SU-DHL-6 (cell line): ENCODE results near the gene FAT1.

ENCODE experiments used
- H2AFZ ChIP-seq: fragments of 200-600 bp; sonication (generic); 2 replicates; pipeline ENCODE4 v1.6.1; 2014; ENCODE audit warnings: low read depth, mild to moderate bottlenecking, moderate library complexity, mixed read lengths, antibody characterized with exemption, low read length; ENCODE audit not compliant: severe bottlenecking
- H3F3A ChIP-seq: fragments of 200-600 bp; shearing (Covaris generic); 2 replicates; pipeline ENCODE4 v1.6.0; 2016; ENCODE audit warnings: antibody characterized with exemption, mild to moderate bottlenecking; ENCODE audit not compliant: insufficient read depth
- H3K27ac ChIP-seq: fragments of 200-600 bp; sonication (generic); 2 replicates; pipeline ENCODE4 v1.5.1; 2016; ENCODE audit warnings: low read depth, mild to moderate bottlenecking, low read length, moderate library complexity, mixed read lengths
- H3K27me3 ChIP-seq: fragments of 200-600 bp; sonication (generic), shearing (Covaris generic); 2 replicates; pipeline ENCODE4 v1.6.0; 2014; ENCODE audit warnings: mild to moderate bottlenecking, low read length
- H3K36me3 ChIP-seq: fragments of 200-600 bp; sonication (generic); 2 replicates; pipeline ENCODE4 v1.6.1; 2014; ENCODE audit warnings: mild to moderate bottlenecking, low read length, mixed read lengths
- H3K4me2 ChIP-seq: fragments of 300-600, 200-600 bp; shearing (Covaris generic), sonication (generic); 2 replicates; pipeline ENCODE4 v1.6.0; 2014; ENCODE audit warnings: low read length, low read depth, mild to moderate bottlenecking; ENCODE audit not compliant: poor library complexity, severe bottlenecking
- H3K4me3 ChIP-seq: fragments of 200-600 bp; sonication (generic); 2 replicates; pipeline ENCODE4 v1.5.1; 2014; ENCODE audit warnings: antibody characterized with exemption, low read length, mild to moderate bottlenecking, mixed read lengths; ENCODE audit not compliant: insufficient read depth, poor library complexity, severe bottlenecking
- H3K79me2 ChIP-seq: fragments of 200-600 bp; sonication (generic); 2 replicates; pipeline ENCODE4 v1.6.1; 2014; ENCODE audit warnings: mild to moderate bottlenecking, low read length, moderate library complexity; ENCODE audit not compliant: insufficient read depth
- H3K9ac ChIP-seq: fragments of 200-600 bp; sonication (generic); 2 replicates; pipeline ENCODE4 v1.7.0; 2014; ENCODE audit warnings: mild to moderate bottlenecking, low read length
- H3K9me2 ChIP-seq: fragments of 200-600 bp; sonication (generic); replicated peaks from 2 replicates; pipeline ENCODE4 v1.6.1; 2014; ENCODE audit warnings: low read length; ENCODE audit not compliant: insufficient read depth
- H3K9me3 ChIP-seq: fragments of 200-600 bp; sonication (generic); 2 replicates; pipeline ENCODE4 v1.6.1; 2014; ENCODE audit warnings: low read length, mixed read lengths; ENCODE audit not compliant: insufficient read depth
- H4K20me1 ChIP-seq: fragments of 200-600 bp; sonication (generic); 2 replicates; pipeline ENCODE4 v1.6.1; 2014; ENCODE audit warnings: low read depth, mild to moderate bottlenecking, antibody characterized with exemption, low read length, moderate library complexity, mixed read lengths
- CTCF ChIP-seq: fragments of 200-600 bp; sonication (generic); IDR thresholded peaks from one replicate; pipeline ENCODE4 v1.5.1; 2017; ENCODE audit warnings: antibody characterized with exemption, mild to moderate bottlenecking, low read length, moderate library complexity; ENCODE audit not compliant: insufficient read depth, poor library complexity, severe bottlenecking
- EZH2phosphoT487 ChIP-seq: fragments of 200-600 bp; sonication (generic), shearing (Covaris generic); conservative IDR thresholded peaks from 2 replicates; pipeline ENCODE4 v1.6.1; 2018; ENCODE audit warnings: mild to moderate bottlenecking, antibody characterized with exemption, low read length, moderate library complexity, mixed read lengths

The FAT1 gene

GRCh38 chr4:186623546-186623945 lies 100.1 kb downstream of the FAT1 start:
- no peaks in the 10 kb centered on the region for H3K27me3 ChIP-seq
- no peak overlapping the region for H3K4me3 ChIP-seq
- H4K20me1 ChIP-seq, result no peaks in the 10 kb centered on the region
- no peak overlapping the region for H3K4me2 ChIP-seq
- no peaks in the 10 kb centered on the region for H3K36me3 ChIP-seq
- no peak for TF ChIP-seq CTCF
- TF ChIP-seq EZH2phosphoT487, result no peak
- H3K79me2 ChIP-seq, result no peaks in the 10 kb centered on the region
- H3K27ac ChIP-seq, result no peak overlapping the region
- H2AFZ ChIP-seq, result no peak overlapping the region
- no peaks in the 10 kb centered on the region for H3F3A ChIP-seq
- H3K9me2 ChIP-seq, result no peaks in the 10 kb centered on the region
- no peaks in the 10 kb centered on the region for H3K9me3 ChIP-seq
- no peak overlapping the region for H3K9ac ChIP-seq

GRCh38 chr4:186622788-186623464 lies 100.7 kb downstream of the FAT1 start:
- H3K27ac ChIP-seq, result no peak overlapping the region
- TF ChIP-seq EZH2phosphoT487 (no peak), CTCF (no peak)
- H3K79me2 ChIP-seq, result no peaks in the 10 kb centered on the region
- no peaks in the 10 kb centered on the region for H3K9me2 ChIP-seq
- H4K20me1 ChIP-seq, result no peaks in the 10 kb centered on the region
- H3K9me3 ChIP-seq, result no peaks in the 10 kb centered on the region
- no peak overlapping the region for H3K4me2 ChIP-seq
- no peak overlapping the region for H2AFZ ChIP-seq
- no peak overlapping the region for H3K4me3 ChIP-seq
- H3K36me3 ChIP-seq, result no peaks in the 10 kb centered on the region
- H3F3A ChIP-seq, result no peaks in the 10 kb centered on the region
- H3K27me3 ChIP-seq, result no peaks in the 10 kb centered on the region
- H3K9ac ChIP-seq, result no peak overlapping the region

GRCh38 chr4:186621959-186622553 lies 101.6 kb downstream of the FAT1 start:
- no peak for TF ChIP-seq EZH2phosphoT487
- no peak for TF ChIP-seq CTCF
- no peaks in the 10 kb centered on the region for H3K27me3 ChIP-seq
- H3K9me2 ChIP-seq, result no peaks in the 10 kb centered on the region
- H4K20me1 ChIP-seq, result no peaks in the 10 kb centered on the region
- no peak overlapping the region for H3K9ac ChIP-seq
- H3K79me2 ChIP-seq, result no peaks in the 10 kb centered on the region
- H3K27ac ChIP-seq, result no peak overlapping the region
- no peaks in the 10 kb centered on the region for H3F3A ChIP-seq
- H3K4me3 ChIP-seq, result no peak overlapping the region
- H3K36me3 ChIP-seq, result no peaks in the 10 kb centered on the region
- H2AFZ ChIP-seq, result no peak overlapping the region
- no peaks in the 10 kb centered on the region for H3K9me3 ChIP-seq
- no peak overlapping the region for H3K4me2 ChIP-seq
